ENCODE data around the gene KCNH3.

KCNH3 gene

GRCh38 chr12:49541140-49541861, 2.5 kb downstream of the KCNH3 start:
- DNase-seq (ENCODE audit: low spot score) (no peak), ATAC-seq (ENCODE audit: low read depth) (no peak)
- Histone ChIP-seq H3K27ac (ENCODE audit: poor library complexity, severe bottlenecking) (no peak overlapping the region), H3K4me3 (ENCODE audit: severe bottlenecking) (no peak overlapping the region), H3K9me3 (ENCODE audit: severe bottlenecking) (no peaks in the 10 kb centered on the region), H3K27me3 (ENCODE audit: insufficient read depth, poor library complexity, severe bottlenecking) (peaks cover 14% of the 10 kb centered on the region), H3K36me3 (ENCODE audit: low read depth) (no peaks in the 10 kb centered on the region), H3K4me1 (ENCODE audit: insufficient read depth, poor library complexity, severe bottlenecking) (peaks cover 6% of the 10 kb centered on the region)
- no peak for TF ChIP-seq CTCF (IDR thresholded peaks at IDR 0.05; ENCODE audit: poor library complexity, severe bottlenecking)

- Histone ChIP-seq H3K4me1 (ENCODE audit: insufficient read depth, poor library complexity, severe bottlenecking) (peaks cover under 1% of the 10 kb centered on the region), H3K27ac (ENCODE audit: poor library complexity, severe bottlenecking) (no peak overlapping the region)
- TF ChIP-seq CTCF (IDR thresholded peaks at IDR 0.05; ENCODE audit: poor library complexity, severe bottlenecking): no peak
These were observed 3.2 kb downstream of the KCNH3 start for GRCh38 chr12:49541911-49542505.

GRCh38 chr12:49542592-49543160, 3.8 kb downstream of the KCNH3 start:
- H3K9me3 ChIP-seq (ENCODE audit: severe bottlenecking): no peaks in the 10 kb centered on the region
- no peak for ATAC-seq (ENCODE audit: low read depth)
- H3K4me1 ChIP-seq (ENCODE audit: insufficient read depth, poor library complexity, severe bottlenecking): peaks cover 8% of the 10 kb centered on the region
- no peaks in the 10 kb centered on the region for H3K36me3 ChIP-seq (ENCODE audit: low read depth)
- H3K4me3 ChIP-seq (ENCODE audit: severe bottlenecking): no peak overlapping the region
- no peak overlapping the region for H3K27ac ChIP-seq (ENCODE audit: poor library complexity, severe bottlenecking)
- peaks cover 11% of the 10 kb centered on the region for H3K27me3 ChIP-seq (ENCODE audit: insufficient read depth, poor library complexity, severe bottlenecking)
- no peak for DNase-seq (ENCODE audit: low spot score)
- no peak for TF ChIP-seq CTCF (IDR thresholded peaks at IDR 0.05; ENCODE audit: poor library complexity, severe bottlenecking)

More at GRCh38 chr12:49541911-49542505, 3.2 kb downstream of the KCNH3 start:
- ATAC-seq (ENCODE audit: low read depth) (no peak), DNase-seq (ENCODE audit: low spot score) (no peak)
- H3K36me3 ChIP-seq (ENCODE audit: low read depth): no peaks in the 10 kb centered on the region
- H3K9me3 ChIP-seq (ENCODE audit: severe bottlenecking): no peaks in the 10 kb centered on the region
- H3K4me3 ChIP-seq (ENCODE audit: severe bottlenecking): no peak overlapping the region
- peaks cover 14% of the 10 kb centered on the region for H3K27me3 ChIP-seq (ENCODE audit: insufficient read depth, poor library complexity, severe bottlenecking)

- H3K4me1 ChIP-seq (ENCODE audit: insufficient read depth, poor library complexity, severe bottlenecking): peaks cover 8% of the 10 kb centered on the region
- peaks cover 8% of the 10 kb centered on the region for H3K27me3 ChIP-seq (ENCODE audit: insufficient read depth, poor library complexity, severe bottlenecking)
- DNase-seq (ENCODE audit: low spot score) (no peak), ATAC-seq (ENCODE audit: low read depth) (no peak)
- H3K27ac ChIP-seq (ENCODE audit: poor library complexity, severe bottlenecking): no peak overlapping the region
- no peaks in the 10 kb centered on the region for H3K9me3 ChIP-seq (ENCODE audit: severe bottlenecking)
- no peak for TF ChIP-seq CTCF (IDR thresholded peaks at IDR 0.05; ENCODE audit: poor library complexity, severe bottlenecking)
- no peak overlapping the region for H3K4me3 ChIP-seq (ENCODE audit: severe bottlenecking)
- no peaks in the 10 kb centered on the region for H3K36me3 ChIP-seq (ENCODE audit: low read depth)
These were observed 4.5 kb downstream of the KCNH3 start for GRCh38 chr12:49543221-49543913.

Data from RWPE2 (cell line).